ENCODE results near the gene MITD1. TPM values are rescaled to one million over a fixed set of nuclear protein-coding genes. Genes with fewer than 3 reads are reported as not detected.
"Not testable (repeated sequence)": the region's sequence is repeated elsewhere in the genome, so short reads cannot be mapped to it uniquely, and the experiment has no call there.

The MITD1 gene
- total RNA-seq, 4 donors from 2014 or later: 18.3 to 30.8 (median 27.2) TPM

DNA sequence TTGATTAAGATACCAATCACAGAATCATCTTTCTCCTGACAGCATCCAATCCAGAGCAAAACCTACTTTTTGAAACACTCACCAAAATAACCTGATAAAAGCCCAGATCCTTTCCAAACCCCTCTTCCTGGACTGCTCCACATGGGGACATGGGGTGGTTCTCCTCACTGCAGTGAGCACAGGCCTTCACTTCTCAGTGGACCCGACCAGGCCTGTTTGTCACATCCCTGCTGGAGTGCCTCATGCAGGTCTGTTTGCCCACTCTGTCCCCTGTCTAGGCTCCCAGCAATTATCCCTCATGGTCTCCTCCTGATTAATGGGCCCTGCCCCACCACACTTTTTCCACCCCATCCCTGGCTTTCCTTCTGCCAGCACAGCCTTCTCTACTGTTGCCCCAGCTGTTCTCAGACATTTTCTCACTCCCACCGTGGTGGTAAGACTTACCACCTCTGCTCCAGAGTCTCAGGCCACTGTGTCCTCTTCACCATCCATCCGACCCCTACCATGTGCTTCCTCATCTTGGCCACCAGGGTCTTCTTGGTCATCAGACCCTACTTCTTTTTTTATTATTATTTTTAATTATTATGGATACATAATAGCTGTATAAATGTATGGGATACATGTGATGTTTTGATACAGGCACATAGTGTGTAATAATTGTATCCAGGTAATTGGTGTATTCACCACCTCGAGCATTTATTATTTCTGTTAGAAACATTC lies 21.3 kb upstream of the MITD1 start:
- no peaks in the 10 kb centered on the region for H3K4me1 ChIP-seq
- DNase-seq (ENCODE audit: low spot score in 2 of 2): no peak
- TF ChIP-seq EP300 (IDR thresholded peaks at IDR 0.05): no peak
- TF ChIP-seq, protein P1, sequence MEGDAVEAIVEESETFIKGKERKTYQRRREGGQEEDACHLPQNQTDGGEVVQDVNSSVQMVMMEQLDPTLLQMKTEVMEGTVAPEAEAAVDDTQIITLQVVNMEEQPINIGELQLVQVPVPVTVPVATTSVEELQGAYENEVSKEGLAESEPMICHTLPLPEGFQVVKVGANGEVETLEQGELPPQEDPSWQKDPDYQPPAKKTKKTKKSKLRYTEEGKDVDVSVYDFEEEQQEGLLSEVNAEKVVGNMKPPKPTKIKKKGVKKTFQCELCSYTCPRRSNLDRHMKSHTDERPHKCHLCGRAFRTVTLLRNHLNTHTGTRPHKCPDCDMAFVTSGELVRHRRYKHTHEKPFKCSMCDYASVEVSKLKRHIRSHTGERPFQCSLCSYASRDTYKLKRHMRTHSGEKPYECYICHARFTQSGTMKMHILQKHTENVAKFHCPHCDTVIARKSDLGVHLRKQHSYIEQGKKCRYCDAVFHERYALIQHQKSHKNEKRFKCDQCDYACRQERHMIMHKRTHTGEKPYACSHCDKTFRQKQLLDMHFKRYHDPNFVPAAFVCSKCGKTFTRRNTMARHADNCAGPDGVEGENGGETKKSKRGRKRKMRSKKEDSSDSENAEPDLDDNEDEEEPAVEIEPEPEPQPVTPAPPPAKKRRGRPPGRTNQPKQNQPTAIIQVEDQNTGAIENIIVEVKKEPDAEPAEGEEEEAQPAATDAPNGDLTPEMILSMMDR (IDR thresholded peaks at IDR 0.05): peak in 1 of 5 experiments; percentile 7
- H3K27me3 ChIP-seq: no peaks in the 10 kb centered on the region
- no peak overlapping the region for H3K4me3 ChIP-seq
- no peak overlapping the region for H3K27ac ChIP-seq
- 88 to 94% methylated on average over 4 of the region's 4 CpGs for WGBS, 2 donors
- peaks cover 0 to 27% (median 0%) of the 10 kb centered on the region in 3 donors for H3K36me3 ChIP-seq
- no peaks in the 10 kb centered on the region for H3K9me3 ChIP-seq

DNA sequence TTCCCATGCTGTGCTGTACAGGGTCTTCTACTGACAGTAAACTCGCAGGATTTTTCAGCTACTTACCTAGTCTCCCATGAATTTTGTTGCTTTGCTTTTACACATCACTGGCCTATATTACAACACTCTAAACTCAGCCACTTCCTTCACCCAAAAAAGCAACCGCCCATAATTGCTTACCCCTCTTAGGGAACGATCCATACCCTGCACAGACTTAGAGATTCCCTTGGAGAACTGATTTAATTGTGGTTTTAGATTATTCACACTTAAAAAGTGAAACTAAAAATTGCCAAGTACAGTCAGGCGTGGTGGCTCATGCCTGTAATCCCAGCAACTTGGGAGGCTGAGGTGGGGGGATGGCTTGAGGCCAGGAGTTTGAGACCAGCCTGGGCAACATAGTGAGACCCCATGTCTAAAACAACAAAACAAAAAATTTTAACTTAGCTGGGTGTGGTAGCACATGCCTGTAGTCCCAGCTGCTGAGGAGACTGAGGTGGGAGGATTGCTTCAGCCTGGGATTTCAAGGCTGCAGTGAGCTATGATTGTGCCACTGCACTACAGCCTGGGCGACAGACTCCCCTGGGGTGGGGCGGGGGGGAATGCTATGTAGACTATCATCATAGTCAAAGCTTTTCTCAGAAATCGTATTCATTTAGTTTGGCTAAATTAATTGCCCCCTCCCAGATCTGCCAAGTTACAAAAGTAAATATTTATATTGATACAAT lies 19.4 kb upstream of the MITD1 start:
- TF ChIP-seq, protein P1 (IDR thresholded peaks at IDR 0.05): no peak
- TF ChIP-seq POLR2A (IDR thresholded peaks at IDR 0.05): no peak
- TF ChIP-seq EP300 (IDR thresholded peaks at IDR 0.05): no peak
- WGBS, 2 donors: 92 to 93% methylated on average over 7 of the region's 7 CpGs

DNA sequence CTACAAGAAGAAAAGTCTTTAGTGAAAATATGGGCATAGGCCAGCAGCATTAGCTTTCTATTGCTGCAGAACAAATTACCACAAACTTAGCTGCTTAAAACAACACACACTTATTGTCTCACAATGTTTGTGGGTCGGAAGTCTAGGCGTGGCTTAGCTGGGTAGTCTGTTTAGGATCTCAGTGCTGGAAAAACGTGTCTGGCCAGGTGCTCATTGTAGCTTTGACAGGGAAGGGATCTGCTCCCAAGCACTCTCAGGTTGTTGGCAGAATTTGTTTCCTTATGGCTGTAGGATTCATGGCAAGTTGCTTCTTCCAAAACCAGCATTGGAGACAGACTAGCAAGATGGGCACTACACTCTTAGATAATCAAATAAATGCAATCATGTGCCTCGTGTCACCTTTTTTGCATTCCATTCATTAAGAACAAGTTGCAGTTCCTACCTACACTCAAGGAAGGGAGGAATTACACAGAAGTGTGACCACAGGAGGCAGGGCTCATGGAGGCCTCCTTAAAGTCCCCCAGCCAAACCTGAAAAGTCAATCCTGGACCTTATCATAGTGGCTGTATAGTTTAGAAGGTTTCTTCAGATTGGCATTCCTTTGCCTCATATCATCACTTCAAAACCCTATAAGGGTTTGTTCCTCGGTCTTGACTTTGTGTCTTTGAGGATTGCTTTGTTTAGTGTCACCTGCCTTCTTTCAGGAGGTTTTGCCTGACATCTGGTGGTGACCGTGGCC lies 17.4 kb upstream of the MITD1 start:
- Histone ChIP-seq H3K9me3 (no peaks in the 10 kb centered on the region), H3K4me3 (no peak overlapping the region), H3K27me3 (no peaks in the 10 kb centered on the region), H3K36me3 (peaks cover 0 to 64% (median 2%) of the 10 kb centered on the region in 3 donors), H3K4me1 (no peaks in the 10 kb centered on the region), H3K27ac (no peak overlapping the region)
- TF ChIP-seq, protein P1 (IDR thresholded peaks at IDR 0.05): no peak
- TF ChIP-seq POLR2A (IDR thresholded peaks at IDR 0.05) (no peak), EP300 (IDR thresholded peaks at IDR 0.05) (no peak)
- 83 to 91% methylated on average over 6 of the region's 6 CpGs for WGBS, 2 donors
- DNase-seq (ENCODE audit: low spot score in 2 of 2): no peak

More for the DNA sequence above, 19.4 kb upstream of the MITD1 start:
- Histone ChIP-seq H3K4me3 (no peak overlapping the region), H3K9me3 (no peaks in the 10 kb centered on the region), H3K36me3 (peaks cover 0 to 46% (median 2%) of the 10 kb centered on the region in 3 donors), H3K4me1 (no peaks in the 10 kb centered on the region), H3K27ac (no peak overlapping the region), H3K27me3 (no peaks in the 10 kb centered on the region)
- no peak for DNase-seq (ENCODE audit: low spot score in 2 of 2)

DNA sequence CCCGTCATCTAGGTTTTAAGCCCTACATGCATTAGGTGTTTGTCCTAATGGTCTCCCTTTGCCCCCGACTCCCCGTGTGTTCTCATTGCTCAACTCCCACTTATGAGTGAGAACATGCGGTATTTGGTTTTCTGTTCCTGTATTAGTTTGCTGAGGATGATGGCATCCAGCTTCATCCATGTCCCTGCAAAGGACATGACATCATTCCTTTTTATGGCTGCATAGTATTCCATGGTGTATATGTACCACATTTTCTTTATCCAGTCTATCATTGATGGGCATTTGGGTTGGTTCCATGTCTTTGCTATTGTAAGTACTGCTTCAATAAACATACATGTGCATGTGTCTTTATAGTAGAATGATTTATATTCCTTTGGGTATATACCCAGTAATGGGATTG lies 11.5 kb upstream of the MITD1 start:
- not testable (repeated sequence) for H3K4me3 ChIP-seq; H3K27me3 ChIP-seq; H3K4me1 ChIP-seq; H3K27ac ChIP-seq; DNase-seq (ENCODE audit: low spot score in 2 of 2); H3K9me3 ChIP-seq
- 99 to 100% methylated on average over 4 of the region's 4 CpGs for WGBS, 2 donors
- peaks cover 0 to 95% (median 2%) of the 10 kb centered on the region in 3 donors for H3K36me3 ChIP-seq

DNA sequence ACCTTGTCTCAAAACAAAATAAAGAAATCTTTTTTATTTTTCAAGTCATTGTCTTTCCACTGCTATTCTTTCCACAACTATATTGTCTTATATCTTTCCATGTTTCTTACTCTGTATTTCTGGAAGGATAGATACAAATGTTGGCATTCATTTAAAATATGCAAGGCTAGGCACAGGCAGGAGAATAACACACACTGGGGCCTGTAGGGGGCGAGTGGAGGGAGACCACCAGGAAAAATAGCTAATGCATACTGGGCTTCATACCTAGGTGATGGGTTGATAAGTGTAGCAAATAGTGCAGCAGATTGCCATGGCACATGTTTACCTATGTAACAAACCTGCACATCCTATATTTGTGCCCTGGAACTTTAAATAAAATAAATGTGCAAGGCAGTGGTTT lies 9.7 kb upstream of the MITD1 start:
- 84 to 88% methylated on average over 1 of the region's 1 CpG for WGBS, 2 donors

More for the DNA sequence above, 9.7 kb upstream of the MITD1 start:
- Histone ChIP-seq H3K36me3 (peaks cover 0 to 87% (median 0%) of the 10 kb centered on the region in 3 donors), H3K27me3 (no peaks in the 10 kb centered on the region), H3K4me1 (peaks cover 0 to 7% (median 0%) of the 10 kb centered on the region in 4 donors), H3K9me3 (no peaks in the 10 kb centered on the region), H3K27ac (no peak overlapping the region), H3K4me3 (no peak overlapping the region)
- no peak for DNase-seq (ENCODE audit: low spot score in 2 of 2)
- TF ChIP-seq POLR2A (IDR thresholded peaks at IDR 0.05) (no peak), EP300 (IDR thresholded peaks at IDR 0.05) (no peak)

All from tibial nerve (tissue), 4 donors.